Measurements from ENCODE around the gene MLYCD.

The MLYCD gene

DNA sequence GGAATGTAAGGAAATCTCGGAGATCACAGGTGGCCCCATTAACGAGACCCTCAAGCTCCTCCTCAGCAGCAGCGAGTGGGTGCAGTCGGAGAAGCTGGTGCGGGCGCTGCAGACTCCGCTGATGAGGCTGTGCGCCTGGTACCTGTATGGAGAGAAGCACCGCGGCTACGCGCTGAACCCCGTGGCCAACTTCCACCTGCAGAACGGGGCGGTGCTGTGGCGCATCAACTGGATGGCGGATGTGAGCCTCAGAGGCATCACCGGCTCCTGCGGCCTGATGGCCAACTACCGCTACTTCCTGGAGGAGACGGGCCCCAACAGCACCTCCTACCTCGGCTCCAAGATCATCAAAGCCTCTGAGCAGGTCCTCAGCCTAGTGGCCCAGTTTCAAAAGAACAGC lies 16.2 kb downstream of the MLYCD start:
- TF ChIP-seq, protein P1, sequence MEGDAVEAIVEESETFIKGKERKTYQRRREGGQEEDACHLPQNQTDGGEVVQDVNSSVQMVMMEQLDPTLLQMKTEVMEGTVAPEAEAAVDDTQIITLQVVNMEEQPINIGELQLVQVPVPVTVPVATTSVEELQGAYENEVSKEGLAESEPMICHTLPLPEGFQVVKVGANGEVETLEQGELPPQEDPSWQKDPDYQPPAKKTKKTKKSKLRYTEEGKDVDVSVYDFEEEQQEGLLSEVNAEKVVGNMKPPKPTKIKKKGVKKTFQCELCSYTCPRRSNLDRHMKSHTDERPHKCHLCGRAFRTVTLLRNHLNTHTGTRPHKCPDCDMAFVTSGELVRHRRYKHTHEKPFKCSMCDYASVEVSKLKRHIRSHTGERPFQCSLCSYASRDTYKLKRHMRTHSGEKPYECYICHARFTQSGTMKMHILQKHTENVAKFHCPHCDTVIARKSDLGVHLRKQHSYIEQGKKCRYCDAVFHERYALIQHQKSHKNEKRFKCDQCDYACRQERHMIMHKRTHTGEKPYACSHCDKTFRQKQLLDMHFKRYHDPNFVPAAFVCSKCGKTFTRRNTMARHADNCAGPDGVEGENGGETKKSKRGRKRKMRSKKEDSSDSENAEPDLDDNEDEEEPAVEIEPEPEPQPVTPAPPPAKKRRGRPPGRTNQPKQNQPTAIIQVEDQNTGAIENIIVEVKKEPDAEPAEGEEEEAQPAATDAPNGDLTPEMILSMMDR (IDR thresholded peaks at IDR 0.05; ENCODE audit: poor library complexity, severe bottlenecking), result no peak
- DNase-seq (ENCODE audit: low spot score) (no peak), ATAC-seq (ENCODE audit: low read depth) (no peak)
- Histone ChIP-seq H3K27ac (ENCODE audit: poor library complexity, severe bottlenecking) (no peak overlapping the region), H3K4me1 (ENCODE audit: insufficient read depth, poor library complexity, severe bottlenecking) (no peaks in the 10 kb centered on the region), H3K36me3 (ENCODE audit: low read depth) (no peaks in the 10 kb centered on the region), H3K4me3 (ENCODE audit: severe bottlenecking) (no peak overlapping the region), H3K9me3 (ENCODE audit: severe bottlenecking) (no peaks in the 10 kb centered on the region), H3K27me3 (ENCODE audit: insufficient read depth, poor library complexity, severe bottlenecking) (no peaks in the 10 kb centered on the region)

DNA sequence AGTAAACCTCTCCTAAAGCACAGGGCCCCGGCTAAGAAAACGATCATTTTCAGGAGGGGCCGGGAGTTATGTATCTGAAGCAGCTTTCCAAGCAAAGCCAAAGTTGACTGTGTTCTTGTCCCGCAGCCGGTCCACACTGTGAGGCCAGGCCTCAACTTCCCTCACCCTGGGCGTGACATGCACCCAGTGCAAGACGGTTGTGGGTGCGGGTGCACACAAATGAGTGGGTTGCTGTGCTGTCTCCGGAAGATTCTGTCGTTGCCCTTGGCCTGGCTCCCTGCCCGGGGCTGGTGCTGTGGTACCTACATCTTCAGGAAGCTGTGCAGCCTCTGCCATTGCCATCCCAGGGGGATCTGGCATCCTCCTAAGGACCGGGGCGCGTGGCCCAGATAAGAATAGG lies 16.6 kb downstream of the MLYCD start:
- no peaks in the 10 kb centered on the region for H3K9me3 ChIP-seq (ENCODE audit: severe bottlenecking)
- TF ChIP-seq, protein P1 (IDR thresholded peaks at IDR 0.05; ENCODE audit: poor library complexity, severe bottlenecking), result no peak
- H3K27ac ChIP-seq (ENCODE audit: poor library complexity, severe bottlenecking), result no peak overlapping the region
- no peak for ATAC-seq (ENCODE audit: low read depth)
- no peaks in the 10 kb centered on the region for H3K4me1 ChIP-seq (ENCODE audit: insufficient read depth, poor library complexity, severe bottlenecking)
- no peaks in the 10 kb centered on the region for H3K27me3 ChIP-seq (ENCODE audit: insufficient read depth, poor library complexity, severe bottlenecking)
- H3K4me3 ChIP-seq (ENCODE audit: severe bottlenecking), result no peak overlapping the region
- DNase-seq (ENCODE audit: low spot score), result no peak
- no peaks in the 10 kb centered on the region for H3K36me3 ChIP-seq (ENCODE audit: low read depth)

DNA sequence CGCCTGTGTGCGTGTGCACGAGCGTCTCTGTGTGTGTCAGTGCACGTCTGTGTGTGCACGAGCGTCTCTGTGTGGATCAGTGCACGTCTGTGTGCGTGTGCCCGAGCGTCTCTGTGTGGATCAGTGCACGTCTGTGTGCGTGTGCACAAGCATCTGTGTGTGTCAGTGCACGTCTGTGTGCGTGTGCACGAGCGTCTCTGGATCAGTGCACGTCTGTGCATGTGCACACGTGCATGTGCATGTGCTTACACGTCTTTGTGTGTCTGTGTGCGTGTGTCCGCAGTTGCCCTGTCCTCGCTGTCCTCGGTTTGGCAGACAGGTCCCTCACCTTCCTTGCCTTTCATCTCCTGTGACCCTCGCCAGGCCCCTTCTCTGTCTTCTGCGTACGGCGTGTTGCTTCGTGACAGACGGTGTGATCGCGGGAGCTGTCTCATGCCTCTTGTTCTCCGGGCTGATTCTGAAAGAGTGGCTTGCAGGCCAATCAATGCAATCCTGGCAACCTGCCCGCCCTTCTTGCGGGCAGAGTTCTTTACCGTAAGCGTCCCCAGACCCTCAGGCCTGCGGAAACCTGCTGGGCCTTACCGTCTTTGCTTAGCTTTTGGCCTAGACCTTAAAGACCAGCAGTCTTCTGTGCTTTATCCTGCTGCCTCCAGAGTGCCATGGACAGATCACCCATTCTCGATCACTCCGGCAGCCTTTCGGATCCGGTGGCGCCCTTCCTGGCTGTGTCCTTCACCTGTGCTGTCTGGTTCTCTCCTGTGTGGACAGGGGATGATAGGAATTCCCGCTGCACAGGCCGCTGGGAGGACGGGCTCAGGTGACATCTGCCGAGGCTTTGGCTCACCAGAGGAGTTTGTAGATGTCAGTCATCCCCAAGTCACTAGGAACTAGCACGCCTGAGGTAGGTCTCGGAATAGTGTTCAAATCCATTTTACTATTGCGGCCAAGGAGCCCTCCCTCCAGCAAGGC lies 18.5 kb downstream of the MLYCD start:
- no peak overlapping the region for H3K27ac ChIP-seq (ENCODE audit: poor library complexity, severe bottlenecking)
- no peaks in the 10 kb centered on the region for H3K36me3 ChIP-seq (ENCODE audit: low read depth)
- no peaks in the 10 kb centered on the region for H3K9me3 ChIP-seq (ENCODE audit: severe bottlenecking)
- no peak overlapping the region for H3K4me3 ChIP-seq (ENCODE audit: severe bottlenecking)
- H3K27me3 ChIP-seq (ENCODE audit: insufficient read depth, poor library complexity, severe bottlenecking), result no peaks in the 10 kb centered on the region
- TF ChIP-seq, protein P1 (IDR thresholded peaks at IDR 0.05; ENCODE audit: poor library complexity, severe bottlenecking), result no peak
- ATAC-seq (ENCODE audit: low read depth) (no peak), DNase-seq (ENCODE audit: low spot score) (no peak)
- no peaks in the 10 kb centered on the region for H3K4me1 ChIP-seq (ENCODE audit: insufficient read depth, poor library complexity, severe bottlenecking)

DNA sequence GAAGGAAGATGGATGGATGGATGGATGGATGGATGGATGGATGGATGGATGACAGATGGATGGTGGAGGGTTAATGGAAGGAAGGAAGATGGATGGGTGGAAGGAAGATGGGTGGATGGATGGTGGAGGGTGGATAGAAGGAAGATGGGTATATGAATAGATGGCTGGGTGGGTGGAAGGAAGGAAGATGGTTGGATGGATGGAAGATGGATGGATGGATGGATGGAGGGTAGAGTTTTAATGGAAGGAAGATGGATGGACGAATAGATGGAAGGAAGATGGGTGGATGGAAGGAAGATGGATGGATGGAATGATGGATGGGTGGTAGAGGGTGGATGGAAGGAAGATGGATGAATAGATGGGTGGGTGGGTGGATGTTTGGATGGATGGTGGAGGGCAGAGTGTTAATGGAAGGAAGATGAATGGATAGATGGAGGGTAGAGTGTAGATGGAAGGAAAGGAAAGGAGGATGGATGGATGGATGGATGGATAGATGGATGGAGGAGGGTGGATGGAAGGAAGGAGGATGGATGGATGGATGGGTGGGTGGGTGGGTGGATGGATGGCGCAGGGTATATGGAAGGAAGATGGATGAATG lies 22.1 kb downstream of the MLYCD start:
- ATAC-seq (ENCODE audit: low read depth) (no peak), DNase-seq (ENCODE audit: low spot score) (no peak)
- H3K36me3 ChIP-seq (ENCODE audit: low read depth), result no peaks in the 10 kb centered on the region
- H3K27ac ChIP-seq (ENCODE audit: poor library complexity, severe bottlenecking), result no peak overlapping the region
- TF ChIP-seq, protein P1 (IDR thresholded peaks at IDR 0.05; ENCODE audit: poor library complexity, severe bottlenecking), result no peak
- no peak overlapping the region for H3K4me3 ChIP-seq (ENCODE audit: severe bottlenecking)
- no peaks in the 10 kb centered on the region for H3K4me1 ChIP-seq (ENCODE audit: insufficient read depth, poor library complexity, severe bottlenecking)
- H3K9me3 ChIP-seq (ENCODE audit: severe bottlenecking), result no peaks in the 10 kb centered on the region
- no peaks in the 10 kb centered on the region for H3K27me3 ChIP-seq (ENCODE audit: insufficient read depth, poor library complexity, severe bottlenecking)

All from RWPE2 (cell line).